ENCODE measurements around the gene CD300LB. TPM values are rescaled to one million over a fixed set of nuclear protein-coding genes. Genes with fewer than 3 reads are reported as not detected.

CD300LB gene
- total RNA-seq, 1 experiment from 2014 or later, result not detected

DNA sequence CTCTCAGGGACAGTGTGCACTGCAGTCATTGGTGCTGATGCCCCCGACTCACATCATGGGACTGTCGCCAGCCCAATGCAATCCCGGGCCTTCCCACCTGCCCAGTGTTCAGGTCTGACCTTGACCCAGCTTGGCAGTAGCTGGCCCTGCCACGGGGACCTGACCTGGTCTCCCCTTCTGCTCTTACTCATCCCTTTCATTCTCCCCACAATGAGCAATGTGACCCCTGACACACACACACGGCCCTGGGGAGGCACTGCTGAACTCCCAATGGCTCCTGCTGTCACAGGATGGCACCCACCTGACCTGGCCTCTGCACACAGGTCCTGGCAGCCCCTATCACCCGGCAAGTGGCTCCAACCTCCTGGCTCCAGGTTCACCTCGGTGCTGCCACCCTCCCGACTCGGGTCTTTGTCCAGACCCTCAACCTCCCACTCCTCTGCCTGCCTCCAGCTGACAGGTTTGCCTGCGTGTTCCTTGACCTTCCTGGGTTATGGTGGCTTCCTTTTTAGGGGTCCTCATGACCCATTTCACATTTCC lies 8.1 kb upstream of the CD300LB start:
- Histone ChIP-seq H3K27ac (ENCODE audit: low read depth, low read length, poor library complexity, severe bottlenecking) (no peak overlapping the region), H3K4me1 (ENCODE audit: insufficient read depth, low read length, poor library complexity, severe bottlenecking) (no peaks in the 10 kb centered on the region), H3K4me3 (ENCODE audit: low read depth, low read length, poor library complexity, severe bottlenecking) (no peak overlapping the region), H3K27me3 (replicated peaks; ENCODE audit: insufficient read depth, low read depth, low read length, poor library complexity) (peaks cover 27% of the 10 kb centered on the region), H3K36me3 (ENCODE audit: insufficient read depth, low read length, poor library complexity, severe bottlenecking) (no peaks in the 10 kb centered on the region), H3K9me3 (ENCODE audit: low read depth, low read length, poor library complexity, severe bottlenecking) (no peaks in the 10 kb centered on the region)
- intact Hi-C loops (cut with micrococcal nuclease; ENCODE audit: unreplicated experiment), result no loop called here
- ChIA-PET CTCF (no interaction called here), POLR2A (ENCODE audit: low non-redundant PET) (no interaction called here)
- DNase-seq (ENCODE audit: low spot score), result no peak
- no peak for TF ChIP-seq CTCF (conservative IDR thresholded peaks at IDR 0.05; ENCODE audit: low read depth, low read length)
- TF ChIP-seq EZH2 (IDR thresholded peaks at IDR 0.05; ENCODE audit: borderline replicate concordance, low read depth, low read length, poor library complexity, severe bottlenecking), result no peak
- BruUV-seq (replicated peaks), result no TSS peak

DNA sequence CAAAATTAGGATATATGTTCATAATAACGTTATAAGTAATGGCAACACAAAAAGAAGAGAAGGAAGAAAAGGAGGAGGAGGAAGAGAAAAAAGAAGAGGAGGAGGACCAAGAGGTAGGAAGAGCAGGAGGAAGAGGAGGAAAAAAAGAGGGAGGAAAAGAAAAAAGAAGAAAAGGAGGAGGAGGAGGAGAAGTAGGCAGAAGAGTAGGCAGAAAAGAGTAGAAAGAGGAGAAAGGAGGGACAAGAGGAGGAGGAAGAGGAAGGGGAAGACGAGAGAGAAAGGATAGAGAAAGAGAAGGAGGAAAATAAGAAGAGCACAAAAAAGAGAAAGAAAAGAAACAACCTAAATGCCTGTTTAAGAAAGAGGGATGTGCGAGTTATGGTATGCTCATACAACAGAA lies 5.6 kb upstream of the CD300LB start:
- Histone ChIP-seq H3K27me3 (replicated peaks; ENCODE audit: insufficient read depth, low read depth, low read length, poor library complexity) (peaks cover 28% of the 10 kb centered on the region), H3K9me3 (ENCODE audit: low read depth, low read length, poor library complexity, severe bottlenecking) (no peaks in the 10 kb centered on the region), H3K27ac (ENCODE audit: low read depth, low read length, poor library complexity, severe bottlenecking) (no peak overlapping the region), H3K4me1 (ENCODE audit: insufficient read depth, low read length, poor library complexity, severe bottlenecking) (no peaks in the 10 kb centered on the region), H3K4me3 (ENCODE audit: low read depth, low read length, poor library complexity, severe bottlenecking) (no peak overlapping the region), H3K36me3 (ENCODE audit: insufficient read depth, low read length, poor library complexity, severe bottlenecking) (no peaks in the 10 kb centered on the region)
- TF ChIP-seq CTCF (conservative IDR thresholded peaks at IDR 0.05; ENCODE audit: low read depth, low read length), result no peak
- TF ChIP-seq EZH2 (IDR thresholded peaks at IDR 0.05; ENCODE audit: borderline replicate concordance, low read depth, low read length, poor library complexity, severe bottlenecking), result no peak
- no TSS peak for BruUV-seq (replicated peaks)
- intact Hi-C loops (cut with micrococcal nuclease; ENCODE audit: unreplicated experiment), result no loop called here
- ChIA-PET CTCF (interaction anchor here (0.7 kb wide), 1 partner anchor 253 kb away, joined by 6 read pairs; no protein-coding TSS in a partner anchor), POLR2A (ENCODE audit: low non-redundant PET) (no interaction called here)
- no peak for DNase-seq (ENCODE audit: low spot score)

- DNase-seq (ENCODE audit: low spot score), result peak; percentile 61
- no peaks in the 10 kb centered on the region for H3K9me3 ChIP-seq (ENCODE audit: low read depth, low read length, poor library complexity, severe bottlenecking)
- H3K27ac ChIP-seq (ENCODE audit: low read depth, low read length, poor library complexity, severe bottlenecking), result no peak overlapping the region
- peaks cover 24% of the 10 kb centered on the region for H3K27me3 ChIP-seq (replicated peaks; ENCODE audit: insufficient read depth, low read depth, low read length, poor library complexity)
- no peaks in the 10 kb centered on the region for H3K36me3 ChIP-seq (ENCODE audit: insufficient read depth, low read length, poor library complexity, severe bottlenecking)
- no peak for TF ChIP-seq CTCF (conservative IDR thresholded peaks at IDR 0.05; ENCODE audit: low read depth, low read length)
- no peak for TF ChIP-seq EZH2 (IDR thresholded peaks at IDR 0.05; ENCODE audit: borderline replicate concordance, low read depth, low read length, poor library complexity, severe bottlenecking)
- no peaks in the 10 kb centered on the region for H3K4me1 ChIP-seq (ENCODE audit: insufficient read depth, low read length, poor library complexity, severe bottlenecking)
- CTCF ChIA-PET, result interaction anchor here (1.4 kb wide), 1 partner anchor 163 kb away, joined by 3 read pairs; no protein-coding TSS in a partner anchor
- no peak overlapping the region for H3K4me3 ChIP-seq (ENCODE audit: low read depth, low read length, poor library complexity, severe bottlenecking)
- BruUV-seq (replicated peaks), result no TSS peak
- intact Hi-C loops (cut with micrococcal nuclease; ENCODE audit: unreplicated experiment), result no loop called here
- POLR2A ChIA-PET (ENCODE audit: low non-redundant PET), result no interaction called here
These were observed 840 bp upstream of the CD300LB start for GRCh38 chr17:74532115-74532514.

Data from A673 (cell line).